WI38 (cell line): ENCODE measurements around the gene BRD2.
"Not testable (repeated sequence)": the region's sequence is repeated elsewhere in the genome, so short reads cannot be mapped to it uniquely, and the experiment has no call there.

Source experiments
- H3K4me3 ChIP-seq: 2 replicates; pipeline ENCODE4 v1.5.1; 2011; ENCODE audit warnings: low read depth, mild to moderate bottlenecking, control low read depth, low read length
- TF ChIP-seq, protein P1 (sequence below): IDR thresholded peaks from 2 replicates; pipeline ENCODE4 v1.5.1; 2012; ENCODE audit warnings: low read depth, mild to moderate bottlenecking, control low read depth, low read length

The BRD2 gene

GRCh38 chr6:32935551-32936238 is 32.7 kb upstream of the BRD2 start:
- TF ChIP-seq, protein P1, sequence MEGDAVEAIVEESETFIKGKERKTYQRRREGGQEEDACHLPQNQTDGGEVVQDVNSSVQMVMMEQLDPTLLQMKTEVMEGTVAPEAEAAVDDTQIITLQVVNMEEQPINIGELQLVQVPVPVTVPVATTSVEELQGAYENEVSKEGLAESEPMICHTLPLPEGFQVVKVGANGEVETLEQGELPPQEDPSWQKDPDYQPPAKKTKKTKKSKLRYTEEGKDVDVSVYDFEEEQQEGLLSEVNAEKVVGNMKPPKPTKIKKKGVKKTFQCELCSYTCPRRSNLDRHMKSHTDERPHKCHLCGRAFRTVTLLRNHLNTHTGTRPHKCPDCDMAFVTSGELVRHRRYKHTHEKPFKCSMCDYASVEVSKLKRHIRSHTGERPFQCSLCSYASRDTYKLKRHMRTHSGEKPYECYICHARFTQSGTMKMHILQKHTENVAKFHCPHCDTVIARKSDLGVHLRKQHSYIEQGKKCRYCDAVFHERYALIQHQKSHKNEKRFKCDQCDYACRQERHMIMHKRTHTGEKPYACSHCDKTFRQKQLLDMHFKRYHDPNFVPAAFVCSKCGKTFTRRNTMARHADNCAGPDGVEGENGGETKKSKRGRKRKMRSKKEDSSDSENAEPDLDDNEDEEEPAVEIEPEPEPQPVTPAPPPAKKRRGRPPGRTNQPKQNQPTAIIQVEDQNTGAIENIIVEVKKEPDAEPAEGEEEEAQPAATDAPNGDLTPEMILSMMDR = no peak
- no peak overlapping the region for H3K4me3 ChIP-seq

- H3K4me3 ChIP-seq = no peak overlapping the region
- TF ChIP-seq, protein P1 = no peak
Measured at GRCh38 chr6:32936239-32937152, 31.9 kb upstream of the BRD2 start.

GRCh38 chr6:32937230-32937633 is 31.2 kb upstream of the BRD2 start:
- TF ChIP-seq, protein P1 = no peak
- H3K4me3 ChIP-seq = no peak overlapping the region

- TF ChIP-seq, protein P1 = no peak
- H3K4me3 ChIP-seq = no peak overlapping the region
Measured at GRCh38 chr6:32938494-32938893, 29.9 kb upstream of the BRD2 start.

- TF ChIP-seq, protein P1 = no peak
- no peak within 1 kb of the TSS for H3K4me3 ChIP-seq
Measured at GRCh38 chr6:32940656-32941213, 27.7 kb upstream of the BRD2 start, which contains the start of gene HLA-DMB. Gene HLA-DMB (minus strand): TSS chr6:32941028. CDS start chr6:32940807, 221 bp downstream.

DNA sequence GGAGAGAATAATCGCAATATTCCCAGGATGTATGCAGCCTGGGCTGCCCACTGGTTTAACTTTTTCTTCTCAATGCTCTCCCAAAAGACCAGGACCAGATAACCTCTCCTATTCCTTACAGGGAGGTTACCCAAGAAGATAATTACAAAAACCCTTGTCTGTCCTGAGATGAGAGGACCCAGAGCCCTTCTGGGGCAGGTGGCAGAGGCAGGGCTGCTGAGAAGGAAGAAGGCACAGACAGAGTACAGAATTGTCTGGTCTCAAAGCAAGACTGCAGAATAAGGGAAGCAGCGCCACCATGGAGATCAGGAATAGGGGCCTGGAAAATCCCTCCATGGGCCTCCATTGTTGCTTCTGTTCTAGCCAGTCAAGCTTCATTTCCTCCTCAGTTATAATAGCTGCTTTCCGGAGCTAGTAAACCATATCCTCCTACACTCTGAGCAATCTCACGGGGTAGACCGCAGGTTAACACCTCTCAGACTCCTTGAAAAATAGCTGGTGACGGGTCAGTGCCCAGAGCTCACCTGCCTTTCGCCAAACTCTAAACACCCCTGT is 27.1 kb upstream of the BRD2 start:
- TF ChIP-seq, protein P1 = no peak
- no peak overlapping the region for H3K4me3 ChIP-seq

DNA sequence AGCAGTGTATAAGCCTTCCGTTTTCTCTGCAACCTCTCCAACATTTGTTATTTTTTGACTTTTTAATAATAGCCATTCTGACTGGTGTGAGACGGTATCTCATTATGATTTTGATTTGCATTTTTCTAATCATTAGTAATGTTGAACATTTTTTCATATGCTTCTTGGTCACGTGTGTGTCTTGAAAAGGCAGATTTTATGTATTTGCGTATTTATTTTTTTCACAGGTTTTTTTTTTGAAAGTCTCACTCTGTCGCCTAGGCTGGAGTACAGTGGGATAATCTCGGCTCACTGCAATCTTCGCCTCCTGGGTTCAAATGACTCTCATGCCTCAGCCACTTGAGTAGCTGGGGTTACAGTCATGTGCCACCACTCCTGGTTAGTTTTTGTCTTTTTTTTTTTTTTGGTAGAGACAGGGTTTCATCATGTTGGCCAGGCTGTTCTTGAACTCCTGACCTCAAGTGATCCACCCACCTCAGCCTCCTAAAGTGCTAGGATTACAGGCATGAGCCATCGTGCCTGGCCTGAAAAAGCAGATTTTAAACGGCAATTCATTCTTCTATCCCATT is 25.8 kb upstream of the BRD2 start:
- H3K4me3 ChIP-seq = not testable (repeated sequence)
